ENCODE measurements around the gene BCAS1.

- TF ChIP-seq CTCF (IDR thresholded peaks at IDR 0.05) = no peak
- TF ChIP-seq POLR2A (IDR thresholded peaks at IDR 0.05) = no peak
Measured at GRCh38 chr20:54061101-54061881, 9.1 kb downstream of the BCAS1 start.

Measured in body of pancreas (tissue), 4 donors.